GM18868 (cell line): ENCODE data around the gene ALKBH4.
A peak's percentile ranks its signal among the peaks of the same experiment; 100 is the strongest.

ENCODE experiments used
- ATAC-seq: cut with Tn5 transposase; IDR thresholded peaks from one replicate; pipeline ENCODE4 v1.9.1; 2021; ENCODE audit warnings: mild to moderate bottlenecking, moderate library complexity; ENCODE audit not compliant: unreplicated experiment

The ALKBH4 gene

GRCh38 chr7:102429141-102429899 lies 35.3 kb downstream of the ALKBH4 start:
- ATAC-seq, result no peak

DNA sequence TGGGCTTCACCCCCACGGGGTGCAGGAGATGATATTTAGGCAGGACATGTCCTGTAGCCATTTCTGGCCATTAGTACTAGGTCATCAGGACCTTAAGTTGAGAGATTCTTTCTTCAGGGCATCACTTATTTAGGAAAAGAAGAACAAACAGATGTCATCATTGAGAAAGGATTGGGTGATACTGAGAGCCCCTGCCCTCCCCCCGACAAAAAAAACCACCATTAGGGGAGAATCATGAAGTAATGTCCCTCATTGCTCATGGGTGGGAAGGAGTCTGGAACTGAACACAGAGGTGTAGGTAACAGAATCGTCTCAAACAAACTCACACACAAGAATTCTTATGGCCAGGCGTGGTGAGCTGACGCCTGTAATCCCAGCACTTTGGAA lies 37.7 kb downstream of the ALKBH4 start:
- no peak for ATAC-seq

DNA sequence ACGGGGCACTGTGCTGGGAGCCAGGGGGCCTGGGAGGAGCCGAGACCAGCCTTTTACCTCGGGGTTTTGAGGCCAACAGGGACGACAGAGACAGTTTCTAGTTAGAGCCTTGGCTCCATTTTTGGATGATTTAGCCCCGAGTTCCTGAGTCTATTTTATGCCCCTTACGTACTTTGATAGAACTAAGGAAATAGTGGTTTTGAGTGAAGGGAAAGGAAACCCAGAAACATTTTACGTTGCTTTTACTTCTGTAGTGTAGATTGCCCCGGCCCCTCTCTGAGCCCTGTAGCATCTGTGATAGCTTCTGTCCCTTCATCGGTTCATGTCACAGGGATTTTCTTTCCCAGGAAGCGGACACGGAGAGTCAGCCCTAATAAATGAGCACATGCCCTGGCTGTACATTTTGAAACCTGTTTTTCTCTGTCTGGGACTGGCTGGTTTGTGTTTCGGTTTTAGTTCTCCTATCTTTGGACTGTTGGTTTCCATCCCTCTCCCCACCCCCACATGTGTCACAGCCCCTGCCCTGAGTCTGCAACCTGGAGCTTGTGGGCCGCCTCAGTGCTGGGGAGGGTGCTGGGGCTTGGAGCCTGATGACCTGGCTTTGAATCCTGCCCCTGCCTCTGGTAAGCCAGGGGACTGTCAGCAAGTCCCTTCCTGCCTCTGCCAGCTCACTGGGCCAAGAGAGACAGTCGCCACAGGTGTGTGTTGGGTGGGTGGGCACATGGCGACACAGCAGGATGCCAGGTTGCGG lies 38.2 kb downstream of the ALKBH4 start:
- peak; percentile 61 for ATAC-seq

GRCh38 chr7:102425639-102426267 lies 38.9 kb downstream of the ALKBH4 start:
- ATAC-seq, result peak; percentile 65

- ATAC-seq, result no peak
Observed at GRCh38 chr7:102424787-102425218, 39.9 kb downstream of the ALKBH4 start.

DNA sequence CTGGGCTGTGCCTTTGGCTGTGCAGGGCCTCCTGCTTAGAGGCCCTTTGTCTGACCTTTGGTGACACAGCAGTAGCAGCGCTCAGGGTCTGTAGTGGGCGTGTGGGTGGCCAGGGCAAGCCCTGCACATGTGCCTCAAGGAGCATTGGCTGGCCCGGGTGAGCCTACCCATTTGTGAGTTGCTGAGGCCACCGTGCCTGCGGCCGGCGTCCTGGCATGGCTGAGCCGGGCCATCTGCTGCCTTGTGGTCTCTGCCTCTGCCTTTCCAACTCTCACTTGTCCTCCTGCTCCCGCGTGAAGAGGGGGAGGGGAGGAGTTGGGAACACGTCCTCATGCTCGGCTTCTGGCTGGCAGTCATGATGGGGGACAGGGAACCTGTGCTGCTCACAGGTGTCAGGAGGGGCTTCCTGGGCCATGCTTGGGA lies 40.5 kb downstream of the ALKBH4 start:
- no peak for ATAC-seq

- ATAC-seq, result no peak
Observed at GRCh38 chr7:102421706-102422240, 42.9 kb downstream of the ALKBH4 start.

DNA sequence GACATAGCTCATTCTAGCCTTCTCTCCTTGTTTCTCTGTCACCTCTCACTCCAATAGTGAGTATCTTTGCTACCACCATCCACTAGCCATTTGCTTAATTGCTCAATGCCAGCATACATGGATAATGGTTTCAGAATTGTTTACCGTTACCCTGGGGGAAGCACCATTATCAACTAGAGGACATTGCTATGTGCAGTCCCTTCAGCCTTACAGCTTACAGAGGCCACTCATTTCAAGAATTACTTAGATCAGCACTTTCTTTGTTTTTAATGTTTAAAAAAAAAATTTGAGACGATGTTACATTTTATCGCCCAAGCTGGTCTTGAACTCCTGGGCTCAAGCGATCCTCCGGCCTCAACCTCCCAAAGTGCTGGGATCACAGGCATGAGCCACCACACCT lies 46.1 kb downstream of the ALKBH4 start:
- no peak for ATAC-seq

- no peak for ATAC-seq
Observed at GRCh38 chr7:102417105-102417504, 47.6 kb downstream of the ALKBH4 start.

DNA sequence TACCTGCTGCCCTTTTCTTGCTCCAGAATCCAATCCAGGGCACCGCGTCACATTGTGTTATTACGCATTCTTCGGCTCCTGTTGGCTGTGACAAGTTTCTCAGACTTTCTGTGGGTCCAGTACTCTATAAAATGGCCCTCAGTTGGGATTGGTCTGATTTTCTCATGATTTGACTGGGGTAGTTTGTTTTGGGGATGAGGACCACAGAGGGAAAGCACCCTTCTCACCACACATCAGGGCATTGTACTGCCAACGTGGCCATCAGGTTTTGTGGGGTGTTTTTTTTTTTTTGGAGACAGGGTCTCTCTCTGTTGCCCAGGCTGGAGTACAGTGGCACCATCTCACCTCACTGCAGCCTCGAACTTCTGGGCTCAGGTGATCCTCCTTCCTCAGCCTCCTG lies 48.3 kb downstream of the ALKBH4 start:
- ATAC-seq, result no peak

- peak; percentile 47 for ATAC-seq
Observed at GRCh38 chr7:102415685-102416225, 48.9 kb downstream of the ALKBH4 start.

DNA sequence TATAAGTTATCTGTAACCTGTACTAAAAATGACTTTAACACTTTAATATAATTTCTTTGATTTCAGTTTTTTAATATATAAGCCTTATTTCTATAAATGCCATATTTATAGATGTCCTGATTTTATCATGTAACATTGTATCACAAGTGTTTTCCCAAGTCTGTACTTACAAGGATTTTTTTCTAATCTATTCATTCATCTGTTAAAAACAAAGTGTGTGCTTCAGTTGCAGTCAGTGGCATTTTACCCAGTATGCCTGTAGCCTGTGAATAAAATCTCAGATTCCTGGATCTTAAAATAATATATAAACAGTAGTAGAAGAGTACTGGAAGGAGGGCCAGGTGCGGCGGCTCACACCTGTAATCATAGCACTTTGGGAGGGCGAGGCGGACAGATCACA lies 51.1 kb downstream of the ALKBH4 start:
- no peak for ATAC-seq

GRCh38 chr7:102413091-102413490 lies 51.6 kb downstream of the ALKBH4 start:
- no peak for ATAC-seq

DNA sequence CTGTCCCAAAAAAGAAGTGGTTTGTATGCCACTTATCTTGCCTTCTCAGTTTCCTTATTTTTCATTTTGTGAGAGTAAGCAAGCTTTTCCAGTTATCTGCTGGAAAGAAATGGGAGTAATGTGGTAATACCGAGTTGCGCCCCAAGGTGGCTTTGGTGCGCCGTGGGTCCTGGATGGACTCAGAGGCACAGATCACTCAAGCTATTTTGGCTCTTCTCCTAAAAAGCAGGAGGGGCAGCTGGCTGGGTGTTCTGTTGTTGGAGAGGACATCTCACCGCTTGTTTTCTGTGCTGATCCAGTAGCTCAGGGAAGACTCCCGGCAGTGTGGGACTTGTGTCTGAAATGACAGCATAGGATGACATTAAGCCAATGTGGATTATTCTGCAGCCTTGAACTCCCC lies 52.1 kb downstream of the ALKBH4 start:
- ATAC-seq, result no peak

DNA sequence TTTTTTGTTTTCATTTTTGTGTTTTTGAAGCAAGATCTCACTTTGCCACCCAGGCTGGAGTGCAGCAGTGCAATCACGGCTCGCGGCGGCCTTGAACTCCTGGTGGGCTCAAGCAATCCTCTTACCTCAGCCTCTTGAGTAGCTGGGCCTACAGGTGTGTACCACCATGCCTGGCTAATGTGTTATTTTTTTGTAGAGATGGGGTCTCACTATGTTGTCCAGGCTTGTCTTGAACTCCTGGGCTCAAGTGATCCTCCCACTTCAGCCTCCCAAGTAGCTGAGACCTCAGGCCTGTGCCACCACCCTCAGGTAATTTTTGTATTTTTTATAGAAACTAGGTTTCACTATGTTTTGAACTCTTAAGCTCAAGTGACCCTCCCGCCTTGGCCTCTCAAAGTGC lies 53.7 kb downstream of the ALKBH4 start:
- no peak for ATAC-seq

- no peak for ATAC-seq
Observed at GRCh38 chr7:102410123-102410522, 54.5 kb downstream of the ALKBH4 start.

GRCh38 chr7:102409340-102409739 lies 55.3 kb downstream of the ALKBH4 start:
- no peak for ATAC-seq

GRCh38 chr7:102408530-102408929 lies 56.1 kb downstream of the ALKBH4 start:
- peak; percentile 65 for ATAC-seq

DNA sequence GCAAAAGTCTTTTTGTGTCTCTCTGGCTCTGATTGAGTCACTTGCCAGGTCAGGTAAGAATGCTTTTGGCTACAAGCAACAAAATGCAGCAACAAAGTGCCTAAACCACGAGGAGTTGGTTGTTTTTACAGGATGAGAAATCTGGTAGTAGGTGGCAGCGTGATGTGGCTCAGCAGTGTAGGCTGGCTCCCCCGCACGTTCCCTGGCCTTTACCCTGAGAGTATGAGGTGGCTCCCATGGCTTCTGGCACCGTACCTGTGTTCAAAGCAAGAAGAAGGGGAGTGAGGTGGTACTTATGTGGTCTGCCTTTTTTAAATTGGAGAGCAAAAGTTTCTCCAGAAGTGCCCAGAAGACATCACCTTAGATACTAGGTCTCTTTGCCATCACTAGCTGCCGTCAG lies 56.8 kb downstream of the ALKBH4 start:
- no peak for ATAC-seq
